HG03025 (cell line): ENCODE results near the gene EXOC3.
"Not testable (repeated sequence)": the region's sequence is repeated elsewhere in the genome, so short reads cannot be mapped to it uniquely, and the experiment has no call there.

Experiments
- ATAC-seq: cut with Tn5 transposase; IDR thresholded peaks from one replicate; pipeline ENCODE4 v1.9.1; 2021; ENCODE audit warnings: mild to moderate bottlenecking, moderate library complexity; ENCODE audit not compliant: unreplicated experiment, low FRiP score

The EXOC3 gene

DNA sequence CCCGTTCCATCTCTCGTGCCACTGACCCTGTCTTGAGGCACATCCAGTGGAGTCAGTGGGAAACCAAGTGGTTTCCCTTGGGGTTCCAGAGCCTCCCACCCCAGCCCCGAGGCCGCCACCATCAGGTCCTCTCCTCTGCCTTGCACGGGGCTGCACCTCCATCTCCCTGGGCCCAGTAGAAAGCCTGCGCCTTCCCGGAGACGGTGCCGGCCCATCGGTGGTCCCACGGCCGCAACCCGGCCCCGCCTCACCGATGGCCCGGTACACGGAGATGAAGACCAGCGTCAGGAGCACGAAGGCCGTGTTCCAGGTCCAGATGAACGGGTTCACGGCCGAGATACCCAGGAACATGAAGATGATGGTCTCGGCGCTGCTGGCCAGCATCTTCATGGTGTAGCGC, 40.0 kb downstream of the EXOC3 start:
- ATAC-seq: no peak

DNA sequence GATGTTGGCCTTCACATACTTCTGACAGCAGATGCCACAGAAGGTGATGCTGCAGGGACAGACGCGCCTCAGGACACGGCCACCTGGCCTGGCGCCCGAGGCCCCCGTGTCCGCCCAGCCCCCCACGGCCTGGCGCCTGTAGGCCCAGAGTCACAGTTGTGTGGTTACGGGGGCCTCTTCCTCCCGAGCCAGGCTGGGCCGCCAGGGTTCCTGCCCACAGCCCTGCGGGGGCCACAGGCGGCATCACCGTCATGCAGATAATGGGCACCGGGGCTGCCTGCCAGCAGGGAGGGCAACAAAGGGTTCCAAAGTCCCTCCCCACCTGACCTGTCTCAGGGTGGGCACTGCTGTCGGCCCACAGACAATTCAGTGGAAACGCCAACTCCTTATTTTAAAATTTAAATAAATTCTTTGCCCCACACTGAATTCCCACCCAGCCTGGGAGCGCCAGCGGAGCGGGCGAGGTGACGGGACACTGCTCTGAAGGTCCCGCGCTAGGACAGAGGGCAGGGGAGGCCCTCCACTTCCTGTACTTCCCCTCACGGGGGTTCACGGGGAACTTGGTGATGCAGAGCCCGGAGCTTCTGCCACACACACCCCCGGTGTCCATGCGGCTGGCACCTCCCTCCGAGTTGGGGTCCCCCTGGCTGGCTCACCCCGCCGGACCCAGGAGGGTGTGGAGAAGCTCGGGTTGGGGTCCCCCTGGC, 40.6 kb downstream of the EXOC3 start:
- no peak for ATAC-seq

DNA sequence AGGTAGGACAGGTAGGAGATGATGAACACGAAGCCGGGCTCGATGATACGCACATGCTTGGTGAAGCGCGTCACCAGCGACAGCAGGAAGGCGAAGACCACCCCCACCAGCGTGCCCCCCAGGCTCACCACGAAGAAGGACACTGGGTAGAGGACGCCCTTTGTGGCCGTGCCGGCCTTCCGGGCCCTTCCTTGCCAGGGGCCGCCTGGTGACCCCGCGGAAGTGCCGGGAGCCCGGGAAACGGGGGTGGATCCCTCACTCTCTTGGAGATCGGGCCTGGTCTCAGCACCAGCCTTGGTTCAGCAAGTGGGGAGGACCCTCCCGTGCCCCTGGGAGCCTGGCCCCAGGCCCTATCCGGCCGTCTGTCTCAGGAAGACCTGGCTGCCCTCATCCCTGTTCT, 41.6 kb downstream of the EXOC3 start:
- no peak for ATAC-seq

DNA sequence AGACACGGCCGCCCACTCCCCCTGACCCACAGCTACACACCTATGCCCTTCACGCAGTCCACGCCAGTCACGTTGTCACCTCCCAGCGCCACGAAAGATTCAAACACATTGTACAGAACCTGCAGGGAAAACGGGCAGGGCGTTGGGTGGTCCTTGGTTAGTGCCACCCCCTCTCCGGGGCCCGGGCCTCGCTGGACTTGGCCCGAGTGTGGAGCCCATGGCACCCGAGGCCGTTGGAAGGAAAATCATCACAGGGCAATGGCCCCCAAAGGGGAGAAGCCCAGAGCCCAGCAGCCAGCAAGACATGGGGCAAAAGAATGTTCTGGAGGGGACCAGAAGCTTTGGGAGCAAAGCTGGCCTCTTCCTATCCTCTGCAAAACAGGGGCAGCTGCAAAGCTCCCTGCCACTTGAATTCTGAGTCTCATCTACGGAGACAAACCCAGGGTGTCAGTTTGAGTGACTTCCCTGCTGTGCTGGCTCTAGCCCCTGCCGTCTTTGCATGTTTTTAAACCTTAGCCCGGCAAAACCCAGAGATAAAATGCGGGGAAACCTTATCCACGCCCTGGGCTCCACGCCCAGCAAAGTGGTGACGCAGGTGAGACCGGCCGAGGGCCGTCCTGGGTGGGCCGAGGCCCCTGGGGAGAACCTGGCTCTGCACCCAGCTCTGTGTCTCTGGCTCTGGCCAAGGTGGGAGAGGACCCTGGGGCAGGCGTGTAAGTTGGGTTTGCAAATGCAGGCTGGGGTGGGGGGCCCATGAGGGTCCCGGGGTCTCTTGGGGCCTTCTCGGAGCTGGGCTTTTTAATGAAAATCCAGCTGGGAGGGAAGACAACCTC, 42.4 kb downstream of the EXOC3 start:
- ATAC-seq: no peak

DNA sequence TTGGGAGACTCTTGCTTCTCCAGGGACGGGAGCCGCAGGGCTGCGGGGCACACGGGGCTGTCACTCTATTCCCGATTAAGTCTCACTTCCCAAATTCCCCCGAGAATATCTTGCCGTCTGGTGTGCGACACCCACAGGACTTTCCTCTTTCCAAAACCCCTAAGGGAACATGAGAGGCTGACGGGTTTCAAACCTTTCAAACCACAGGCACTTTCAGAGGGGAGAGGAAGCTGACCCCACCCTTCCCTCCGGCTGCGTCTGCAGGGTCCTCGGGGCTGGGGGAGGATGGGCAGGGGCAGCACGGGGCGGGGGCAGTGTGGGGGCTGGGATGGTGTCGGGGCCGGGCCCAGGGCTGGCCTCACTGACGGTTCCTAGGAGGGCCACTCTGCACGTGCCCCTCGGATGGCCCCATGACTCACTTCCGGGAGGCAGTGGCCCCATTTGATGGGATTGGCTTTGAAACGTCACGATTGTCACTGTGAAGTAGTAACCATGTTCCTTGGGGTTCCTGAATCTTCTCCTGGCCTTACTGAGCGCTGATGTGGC, 43.0 kb downstream of the EXOC3 start:
- no peak for ATAC-seq

DNA sequence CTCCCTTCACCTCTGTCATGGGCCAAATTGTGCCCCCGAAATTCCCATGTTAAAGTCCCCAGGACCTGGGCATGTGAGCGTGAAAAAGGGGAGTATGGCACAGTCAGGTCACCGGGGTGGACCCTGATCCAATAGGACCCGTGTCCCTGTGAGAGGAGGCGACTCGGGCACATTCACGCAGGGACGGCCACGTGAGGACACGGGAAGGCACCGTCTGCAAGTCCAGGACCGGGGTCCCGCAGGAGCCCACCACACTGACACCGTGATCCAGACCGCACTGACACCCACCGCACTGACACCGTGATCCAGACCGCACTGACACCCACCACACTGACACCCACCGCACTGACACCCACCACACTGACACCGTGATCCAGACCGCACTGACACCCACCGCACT, 43.6 kb downstream of the EXOC3 start:
- ATAC-seq: not testable (repeated sequence)

DNA sequence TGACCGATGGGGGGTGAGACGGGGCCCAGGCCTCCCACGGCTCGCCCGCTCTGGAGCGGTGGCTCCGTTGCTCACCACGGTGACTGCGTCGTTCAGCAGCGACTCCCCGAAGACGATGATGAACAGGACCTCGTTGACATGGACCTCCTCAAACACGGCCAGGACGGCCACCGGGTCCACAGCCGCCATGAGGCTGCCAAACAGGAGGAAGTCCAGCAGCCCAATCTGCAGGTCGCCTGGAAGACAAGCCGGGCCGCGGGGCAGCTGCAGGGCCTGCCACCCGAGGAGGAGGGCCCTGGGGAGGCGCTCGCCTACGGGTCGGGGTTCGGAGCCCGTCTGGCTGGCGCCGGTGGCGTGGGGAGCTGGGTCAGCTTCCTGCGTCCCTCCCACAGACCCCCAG, 45.3 kb downstream of the EXOC3 start:
- ATAC-seq: no peak

DNA sequence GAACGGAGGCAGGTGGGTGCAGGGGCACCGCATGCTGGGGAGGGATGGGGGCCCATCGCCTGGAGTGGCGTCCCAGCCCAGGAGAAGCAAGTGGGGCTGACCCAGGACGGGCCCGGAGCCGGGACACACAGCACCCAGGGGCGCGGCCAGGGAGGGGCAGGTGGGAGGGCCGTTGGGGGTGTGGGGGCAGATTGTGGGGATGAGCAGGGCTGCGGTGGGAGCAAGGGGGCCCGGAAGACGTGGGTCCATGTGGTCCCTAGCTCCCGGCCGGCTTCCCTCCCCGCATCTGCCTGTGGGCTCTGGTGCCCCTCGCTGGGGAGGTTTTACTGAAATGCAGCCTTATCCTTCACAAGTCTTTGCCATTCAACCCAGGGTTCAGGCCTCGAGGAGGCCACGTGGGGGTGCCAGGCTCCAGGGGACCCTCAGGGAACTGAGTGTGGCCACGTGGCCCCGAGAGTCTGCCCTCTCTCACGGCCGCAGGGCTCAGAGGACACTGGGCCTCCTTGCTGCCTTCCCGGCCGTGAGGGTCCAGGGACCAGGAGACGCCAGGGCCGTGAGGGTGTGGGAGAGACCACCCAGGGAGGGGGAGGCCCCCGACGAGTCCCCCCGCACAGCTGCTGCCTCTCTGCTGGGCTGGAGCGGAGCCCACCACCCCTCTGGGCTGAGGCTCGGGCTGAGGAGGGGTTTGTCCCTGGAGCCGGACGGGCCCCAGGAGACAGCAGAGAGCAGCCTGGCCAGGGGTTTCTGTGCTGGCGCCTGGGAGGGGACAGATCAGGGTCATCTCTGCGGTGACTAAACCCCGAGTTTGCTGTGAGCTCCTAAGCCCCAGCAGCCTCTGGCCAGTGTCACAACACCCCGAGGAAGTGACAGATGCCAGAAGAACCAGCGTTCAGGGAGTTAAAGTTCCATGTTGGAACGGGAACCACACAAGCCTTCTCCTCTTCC, 46.0 kb downstream of the EXOC3 start:
- no peak for ATAC-seq

DNA sequence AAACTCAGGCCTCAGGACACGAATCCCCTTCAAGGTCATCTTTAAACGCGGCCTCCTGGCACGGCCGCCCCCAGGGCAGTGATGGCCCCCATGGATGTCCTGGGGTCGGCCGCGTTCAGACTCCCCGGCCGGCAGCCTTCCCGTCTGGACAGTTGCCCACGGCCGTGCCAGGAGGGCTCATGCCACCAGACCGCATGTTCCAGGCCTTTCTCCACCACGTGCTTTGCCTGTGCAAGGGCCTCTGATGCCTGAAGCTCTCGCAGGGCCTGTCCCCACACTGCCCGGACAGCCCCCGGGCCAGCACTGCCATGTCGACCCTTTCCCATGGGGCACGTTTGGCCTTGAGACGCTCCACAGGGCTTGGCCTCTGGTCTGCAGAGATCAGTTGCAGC, 46.7 kb downstream of the EXOC3 start:
- ATAC-seq: no peak

DNA sequence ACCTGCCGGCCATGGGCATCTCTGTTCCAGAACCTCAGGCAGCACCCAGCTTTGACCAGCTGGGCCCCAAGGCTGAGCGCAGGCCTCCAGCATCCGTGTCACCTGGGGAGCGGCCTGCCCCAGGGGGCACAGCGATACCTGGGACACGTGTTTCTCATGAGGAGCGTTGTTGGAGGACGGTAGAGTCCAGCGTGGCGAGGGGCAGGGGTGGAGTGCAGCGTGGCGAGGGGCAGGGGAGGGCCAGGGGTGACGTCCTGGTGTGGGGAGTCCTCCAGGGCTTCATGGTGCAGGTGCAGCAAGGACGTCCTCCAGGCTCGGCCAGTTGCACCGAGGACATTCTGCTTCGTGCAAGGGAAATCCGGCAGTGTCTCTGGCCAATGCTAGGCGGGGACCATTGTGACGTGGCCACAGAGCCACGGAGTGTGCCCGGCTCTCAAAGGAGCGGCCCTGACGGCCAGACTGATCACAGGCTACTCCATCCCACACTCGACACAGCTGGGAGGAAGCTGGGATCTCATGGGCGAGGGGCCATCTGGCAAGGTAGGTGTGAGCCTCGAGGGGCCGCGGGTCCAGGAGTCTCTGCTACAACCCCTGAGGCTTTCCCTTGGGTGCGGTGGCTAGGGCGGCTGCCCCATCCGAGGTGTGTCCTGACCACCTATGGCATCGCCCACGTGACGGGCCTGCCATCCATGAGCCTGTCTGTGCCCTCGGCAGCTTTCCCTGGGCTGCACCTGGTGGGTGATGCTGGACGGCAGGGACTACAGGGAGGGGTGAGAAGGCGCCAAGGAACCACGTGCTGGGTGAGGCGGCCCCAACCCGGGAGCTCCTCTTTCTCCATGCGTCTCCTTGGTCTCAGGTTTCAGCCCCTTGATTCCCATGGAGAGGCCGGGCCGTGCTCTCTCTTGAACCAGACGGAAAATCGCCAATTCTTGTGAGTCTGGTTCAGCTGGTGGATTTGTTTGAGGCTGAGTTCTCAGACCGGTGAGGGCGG, 47.4 kb downstream of the EXOC3 start:
- ATAC-seq: no peak

DNA sequence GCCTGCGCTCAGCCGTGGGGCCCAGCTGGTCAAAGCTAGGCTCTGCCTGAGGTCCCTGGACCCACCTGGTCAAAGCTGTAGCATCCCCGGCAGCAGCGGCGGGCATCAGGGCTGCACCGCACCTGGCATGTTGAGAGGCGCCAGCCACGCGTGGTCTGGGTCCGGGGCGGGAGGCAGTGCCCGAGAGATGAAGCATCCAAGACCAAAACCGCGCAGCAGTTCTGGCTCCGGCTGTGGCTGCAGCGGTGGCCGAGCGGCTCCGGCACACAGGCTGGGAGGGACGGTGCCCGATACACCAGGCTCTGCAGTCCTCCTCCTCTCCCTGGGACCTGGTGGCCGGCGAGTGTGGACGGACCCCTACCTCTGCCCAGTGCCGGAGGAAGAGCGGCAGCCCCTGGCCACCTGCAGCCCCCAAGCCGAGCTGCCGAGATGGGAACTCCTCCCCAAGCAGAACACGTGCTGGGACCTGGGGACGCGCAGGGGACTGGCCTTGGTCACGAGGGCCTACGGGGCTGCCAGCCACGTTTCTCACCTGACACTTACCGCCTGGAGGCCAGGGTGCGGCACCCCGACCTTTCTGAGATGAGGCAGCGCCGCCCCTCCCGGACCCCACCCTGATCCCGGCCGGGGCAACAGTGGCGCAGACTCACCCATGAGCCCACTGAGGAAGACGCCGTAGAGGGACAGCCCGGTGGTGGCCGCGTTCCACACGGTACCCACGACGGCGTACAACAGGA, 48.3 kb downstream of the EXOC3 start:
- no peak for ATAC-seq

DNA sequence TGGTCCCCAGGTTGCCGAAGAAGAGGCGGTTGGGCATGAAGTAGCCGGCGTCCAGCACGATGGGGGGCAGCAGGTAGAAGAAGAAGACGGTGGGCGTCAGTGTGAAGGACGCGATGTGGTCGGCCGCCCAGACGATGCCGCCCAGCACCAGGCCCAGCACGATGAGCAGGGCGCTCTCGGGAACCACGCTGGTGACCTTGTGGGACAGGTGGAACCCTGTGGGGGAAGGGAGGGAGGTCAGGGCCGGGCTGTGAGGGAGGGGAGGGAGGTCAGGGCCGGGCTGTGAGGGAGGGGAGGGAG, 48.8 kb downstream of the EXOC3 start:
- no peak for ATAC-seq

DNA sequence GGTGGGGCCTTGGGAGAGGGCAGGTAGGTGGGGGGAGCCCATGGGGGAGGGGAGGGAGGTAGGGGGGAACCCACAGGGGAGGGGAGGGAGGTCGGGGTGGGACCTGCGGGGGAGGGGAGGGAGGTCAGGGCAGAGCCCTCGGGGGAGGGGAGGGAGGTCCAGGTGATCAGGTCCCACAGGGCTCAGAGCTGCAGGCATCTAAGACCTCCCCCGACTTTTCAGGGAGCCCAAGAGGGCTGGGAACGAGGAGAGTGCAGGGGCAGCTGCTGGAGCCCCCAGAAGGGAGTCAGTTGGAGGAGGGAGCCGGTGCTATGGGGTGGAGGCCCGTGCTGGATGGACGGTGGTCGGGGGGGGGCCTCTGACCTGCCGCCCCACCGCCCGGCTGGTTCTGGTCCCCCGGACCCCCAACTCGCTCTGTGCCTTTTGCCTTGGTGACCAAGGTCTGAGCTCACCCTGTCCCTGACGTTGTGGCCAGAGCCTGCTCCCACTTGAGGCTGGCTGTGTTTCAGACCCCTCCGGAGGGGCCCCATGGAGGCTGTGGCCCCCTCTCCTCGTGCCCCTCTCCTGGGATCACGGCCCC, 49.4 kb downstream of the EXOC3 start:
- ATAC-seq: no peak

DNA sequence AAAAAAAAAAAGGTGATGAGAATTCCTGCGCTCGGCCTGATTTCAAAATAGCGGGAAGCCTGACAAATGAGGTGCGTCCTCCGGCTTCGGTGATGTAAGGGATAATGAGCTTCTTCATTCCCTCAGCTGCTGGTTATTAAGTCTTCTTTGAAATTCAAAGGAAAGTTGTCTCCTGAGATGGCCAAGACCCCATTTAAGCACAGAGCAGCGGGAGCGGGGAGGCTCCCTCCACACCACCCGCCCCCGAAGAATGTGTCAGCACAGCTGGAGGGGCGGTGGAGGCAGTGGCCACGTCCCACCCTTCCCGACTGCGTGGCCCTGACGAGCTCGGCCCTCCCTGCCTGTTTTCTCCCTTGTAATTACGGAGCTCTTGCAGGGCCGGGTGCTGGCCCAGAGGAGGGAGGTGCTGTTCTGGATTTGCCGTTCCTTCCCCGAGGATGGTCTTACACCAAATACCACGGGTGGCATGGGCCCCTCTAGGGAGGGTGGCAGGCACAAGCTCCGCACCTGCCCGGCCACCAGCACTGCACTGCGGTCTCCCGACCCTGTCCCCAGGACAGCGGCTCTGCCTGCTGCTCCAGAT, 50.2 kb downstream of the EXOC3 start:
- no peak for ATAC-seq

DNA sequence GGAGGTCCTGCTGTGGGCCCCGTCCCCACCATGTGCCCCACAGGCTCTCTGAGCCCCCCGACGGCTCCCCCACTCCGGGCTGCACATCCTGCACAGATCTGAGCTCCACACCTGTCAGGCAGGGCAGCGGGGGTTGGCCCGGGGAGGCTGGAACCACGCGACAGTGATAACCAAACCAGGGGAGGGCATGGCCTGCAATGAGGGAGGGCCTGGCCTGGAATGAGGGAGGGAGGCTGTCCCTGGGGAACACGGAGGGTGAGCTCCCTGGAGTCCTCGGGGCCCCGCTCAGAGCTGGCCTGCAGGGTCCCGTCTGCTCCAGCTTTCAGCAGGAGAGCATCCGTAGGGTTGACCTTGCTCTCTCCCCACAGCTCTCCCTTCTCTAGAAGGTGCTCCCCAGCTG, 50.8 kb downstream of the EXOC3 start:
- ATAC-seq: no peak

DNA sequence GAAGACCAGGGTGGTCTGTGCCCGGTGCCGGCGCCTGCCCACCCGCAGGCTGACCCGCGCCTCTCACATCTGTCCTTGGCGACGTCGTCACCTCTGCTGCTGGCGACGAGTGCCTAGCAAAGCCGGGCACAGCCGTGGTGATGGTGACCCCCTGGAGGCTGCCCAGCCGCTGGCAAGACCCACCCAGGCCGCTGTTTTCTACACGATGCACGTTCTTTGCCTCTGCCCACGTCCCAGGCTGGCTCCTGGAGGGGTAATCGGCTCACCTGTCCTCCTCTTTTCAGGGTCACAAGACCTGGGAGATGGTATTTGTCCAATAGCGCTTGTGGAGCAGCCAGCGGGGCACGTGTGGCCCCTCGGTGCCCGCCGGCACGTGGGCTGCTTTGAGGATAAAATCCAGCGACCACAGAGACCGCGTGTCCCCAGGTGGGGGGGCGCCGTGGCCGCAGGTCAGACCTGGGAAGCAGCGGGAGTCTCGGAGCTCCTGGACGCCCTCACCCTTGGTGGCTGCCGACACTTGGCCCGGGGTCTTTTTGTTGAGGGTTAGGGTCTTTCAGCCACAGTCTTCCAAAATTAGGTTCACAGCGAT, 51.8 kb downstream of the EXOC3 start:
- ATAC-seq: no peak

DNA sequence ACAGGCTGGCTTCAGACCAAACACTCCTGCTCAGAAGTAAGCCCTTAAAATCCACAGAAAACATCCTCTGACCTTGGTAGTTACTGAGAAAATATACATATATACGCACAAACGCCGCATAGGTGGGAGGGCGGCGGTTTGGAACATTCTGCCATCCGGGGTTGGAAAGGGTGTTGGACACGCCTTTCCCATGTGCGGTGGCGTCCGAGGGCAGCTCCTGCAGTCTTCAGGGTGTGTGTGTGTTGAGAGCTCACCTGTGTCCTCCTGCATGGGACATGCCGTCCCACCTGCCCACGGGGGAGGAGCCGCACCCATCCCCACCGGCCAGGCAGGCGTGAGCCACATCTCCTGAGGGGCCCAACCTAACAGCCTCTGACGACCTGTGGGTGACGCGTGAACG, 53.1 kb downstream of the EXOC3 start:
- ATAC-seq: no peak

DNA sequence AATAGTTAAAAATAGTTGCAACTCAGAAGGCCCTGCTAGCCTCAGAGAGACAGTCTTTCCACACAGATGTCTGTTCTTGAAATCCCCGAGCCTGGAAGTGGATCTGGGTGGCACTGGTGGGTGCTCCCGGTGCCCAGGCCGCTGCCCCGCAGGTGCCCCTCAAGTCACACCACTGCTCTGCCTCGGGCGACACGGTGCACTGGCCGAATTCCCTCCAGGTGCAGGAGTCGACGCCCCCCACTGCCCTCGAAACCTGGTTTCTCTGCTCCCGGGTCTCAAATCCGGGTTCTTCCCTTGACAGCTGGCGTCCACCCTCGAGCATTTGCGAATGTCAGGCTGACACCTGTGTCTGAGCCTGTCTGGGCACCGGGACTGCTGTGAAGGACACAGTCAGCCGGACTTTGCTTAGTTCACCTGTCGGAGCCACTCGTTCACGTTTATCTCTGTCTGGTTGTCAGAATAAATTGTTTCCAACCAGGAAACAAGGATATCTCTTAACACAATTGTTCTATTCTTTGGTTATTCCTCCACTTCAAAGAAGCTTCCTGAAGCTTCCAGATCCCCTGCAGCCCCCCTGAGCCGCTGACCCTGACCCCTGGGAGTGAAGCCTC, 54.2 kb downstream of the EXOC3 start:
- no peak for ATAC-seq
